HCT116 (cell line): ENCODE measurements around the gene CCDC137. TPM values are rescaled to one million over a fixed set of nuclear protein-coding genes. Genes with fewer than 3 reads are reported as not detected.

Source experiments
- ATAC-seq: fragments of 200-7000 bp; cut with Tn5 transposase; 2 replicates; pipeline ENCODE4 v1.9.1; 2020; ENCODE audit warnings: mild to moderate bottlenecking, moderate library complexity
- BruUV-seq: library from RNA; stranded (reverse); fragments of 400-500 nt; replicated peaks from 2 replicates; lab custom pipeline; 2021; lab: Mats Ljungman, UMichigan
- CTCF ChIA-PET: fragments of 300-600 bp; sonication (Branson Sonifier 250); formaldehyde crosslinking; loops from one replicate; lab custom pipeline; 2021; ENCODE audit warnings: antibody characterized with exemption; lab: Charles Lee
- POLR2A ChIA-PET: fragments of 300-600, 350-600 bp; sonication (Branson Sonifier 250); formaldehyde crosslinking; loops from one replicate; lab custom pipeline; 2021; ENCODE audit warnings: antibody characterized with exemption; lab: Charles Lee
- RAD21 ChIA-PET, 2 experiments: fragments of 300-600 bp; sonication (Branson Sonifier 250); formaldehyde crosslinking; loops; one replicate each; lab custom pipeline; 2023; ENCODE audit warnings: low total read pairs in 2 of 2; ENCODE audit not compliant: uncharacterized antibody in 2 of 2, unreplicated experiment in 2 of 2, low non-redundant PET in 1 of 2; lab: Charles Lee
- DNase-seq: peaks from one replicate; pipeline ENCODE4 v3.0.0-alpha.2; 2010; ENCODE audit warnings: low read depth, low spot score
- H2AFZ ChIP-seq: fragments of 200-600 bp; shearing (Covaris generic), sonication (generic); 2 replicates; pipeline ENCODE4 v1.6.1; 2017; ENCODE audit warnings: low read depth, mixed run types, mixed read lengths, antibody characterized with exemption, low read length; ENCODE audit not compliant: poor library complexity, severe bottlenecking
- H3K27ac ChIP-seq: 2 replicates; pipeline ENCODE4 v1.5.1; 2012; ENCODE audit warnings: low read depth, low read length
- H3K27me3 ChIP-seq: fragments of 200-600 bp; sonication (generic); 2 replicates; pipeline ENCODE4 v1.6.1; 2016; ENCODE audit warnings: mixed run types, low read length, mixed read lengths; ENCODE audit not compliant: insufficient read depth
- H3K36me3 ChIP-seq, 2 experiments: fragments of 200-500 bp in 1 of 2; fragments of 200-600 bp in 1 of 2; sonication (Bioruptor generic) in 1 of 2; sonication (generic) in 1 of 2; 2 replicates each; pipeline versions ENCODE4 v1.5.1 to v1.6.1; 2014 to 2016; ENCODE audit warnings: low read length in 2 of 2, inconsistent platforms in 1 of 2, mixed read lengths in 1 of 2, mixed run types in 1 of 2; ENCODE audit not compliant: insufficient read depth in 2 of 2, control insufficient read depth in 1 of 2
- H3K4me1 ChIP-seq, 2 experiments: fragments of 200-600 bp in 1 of 2; sonication (generic) in 1 of 2; 2 replicates each; pipeline versions ENCODE4 v1.5.1 to v1.6.1; 2012 to 2017; ENCODE audit warnings: low read length in 2 of 2, inconsistent platforms in 1 of 2, mild to moderate bottlenecking in 1 of 2, mixed read lengths in 1 of 2, mixed run types in 1 of 2, moderate library complexity in 1 of 2; ENCODE audit not compliant: insufficient read depth in 2 of 2, control insufficient read depth in 1 of 2
- H3K4me2 ChIP-seq: fragments of 200-600 bp; sonication (generic); 2 replicates; pipeline ENCODE4 v1.6.1; 2017; ENCODE audit warnings: mixed run types, low read length, mixed read lengths
- H3K4me3 ChIP-seq, 2 experiments: fragments of 200-600 bp in 1 of 2; sonication (generic) in 1 of 2; replicated peaks in 1 of 2; 2 replicates each; pipeline ENCODE4 v1.5.1; 2011 to 2016; ENCODE audit warnings: low read length in 2 of 2, control low read depth in 1 of 2, low read depth in 1 of 2, mild to moderate bottlenecking in 1 of 2, mixed read lengths in 1 of 2, mixed run types in 1 of 2
- H3K79me2 ChIP-seq: fragments of 200-600 bp; sonication (generic); 2 replicates; pipeline ENCODE4 v1.6.1; 2017; ENCODE audit warnings: mild to moderate bottlenecking, mixed run types, low read length, moderate library complexity, mixed read lengths; ENCODE audit not compliant: insufficient read depth
- H3K9ac ChIP-seq: fragments of 200-600 bp; sonication (generic); 2 replicates; pipeline ENCODE4 v1.6.1; 2016; ENCODE audit warnings: low read length, mixed read lengths
- H3K9me2 ChIP-seq: fragments of 200-600 bp; sonication (generic), shearing (Covaris generic); 2 replicates; pipeline ENCODE4 v1.6.1; 2017; ENCODE audit warnings: mixed run types, mild to moderate bottlenecking, moderate library complexity; ENCODE audit not compliant: insufficient read depth
- H3K9me3 ChIP-seq, 2 experiments: fragments of 200-500 bp in 1 of 2; fragments of 200-600 bp in 1 of 2; sonication (Bioruptor generic) in 1 of 2; sonication (generic) in 1 of 2; 2 replicates each; pipeline ENCODE4 v1.6.1; 2014 to 2017; ENCODE audit warnings: low read length in 2 of 2, mixed read lengths in 2 of 2, inconsistent platforms in 1 of 2, low read depth in 1 of 2, mild to moderate bottlenecking in 1 of 2, mixed run types in 1 of 2, moderate library complexity in 1 of 2; ENCODE audit not compliant: control insufficient read depth in 1 of 2, insufficient read depth in 1 of 2
- H4K20me1 ChIP-seq: fragments of 200-600 bp; sonication (generic), shearing (Covaris generic); 2 replicates; pipeline ENCODE4 v1.6.1; 2017; ENCODE audit warnings: mixed run types, mild to moderate bottlenecking, moderate library complexity; ENCODE audit not compliant: insufficient read depth
- CBX3 ChIP-seq: IDR thresholded peaks from 2 replicates; pipeline ENCODE4 v1.6.1; 2012; ENCODE audit warnings: low read depth
- CEBPB ChIP-seq: IDR thresholded peaks from 2 replicates; pipeline ENCODE4 v1.6.1; 2012; ENCODE audit warnings: low read depth
- EZH2phosphoT487 ChIP-seq: fragments of 200-600 bp; IDR thresholded peaks from 2 replicates; pipeline ENCODE4 v1.6.1; 2018; ENCODE audit warnings: antibody characterized with exemption, borderline replicate concordance
- FOSL1 ChIP-seq: IDR thresholded peaks from 2 replicates; pipeline ENCODE4 v1.6.1; 2012; ENCODE audit warnings: low read depth
- JUND ChIP-seq: IDR thresholded peaks from 2 replicates; pipeline ENCODE4 v1.6.1; 2012
- POLR2AphosphoS5 ChIP-seq: IDR thresholded peaks from 2 replicates; pipeline ENCODE4 v1.6.1; 2011; ENCODE audit warnings: mild to moderate bottlenecking, low read depth, low read length, moderate library complexity
- REST ChIP-seq: IDR thresholded peaks from 2 replicates; pipeline ENCODE4 v1.6.1; 2012; ENCODE audit warnings: low read depth
- SP1 ChIP-seq: IDR thresholded peaks from 2 replicates; pipeline ENCODE4 v1.6.1; 2012; ENCODE audit warnings: low read depth
- ZBTB33 ChIP-seq: IDR thresholded peaks from 2 replicates; pipeline ENCODE4 v1.6.1; 2011; ENCODE audit warnings: mild to moderate bottlenecking, low read length, moderate library complexity; ENCODE audit not compliant: insufficient replicate concordance; ENCODE audit errors: extremely low read depth
- ZNF274 ChIP-seq: fragments of 200-500 bp; sonication (Bioruptor generic); IDR thresholded peaks from 2 replicates; pipeline ENCODE4 v1.6.1; 2014; ENCODE audit warnings: mild to moderate bottlenecking, low read depth, low read length, inconsistent platforms
- intact Hi-C: fragments of 100-400 bp; cut with micrococcal nuclease; formaldehyde crosslinking; loops from 2 replicates; pipeline ENCODE4 v1.10.0; 2022
- total RNA-seq: library from RNA; stranded (reverse); gene quantifications from one replicate; pipeline ENCODE4 v1.2.1, GENCODE V29; 2021; ENCODE audit not compliant: unreplicated experiment

The CCDC137 gene
- total RNA-seq, 1 experiment from 2014 or later: 77.5 TPM

- no peak for TF ChIP-seq ZBTB33
- no peak for TF ChIP-seq FOSL1
- TF ChIP-seq CEBPB: no peak
- TF ChIP-seq REST: no peak
- no peak for TF ChIP-seq JUND
These were observed 11.0 kb upstream of the CCDC137 start (continued) for GRCh38 chr17:81655378-81656117.

- ChIA-PET RAD21 (no interaction called here), POLR2A (interaction anchor here (1.2 kb wide), 1 partner anchor 9 kb away, joined by 5 read pairs; no protein-coding TSS in a partner anchor), CTCF (no interaction called here)
- Histone ChIP-seq H3K36me3 (no peaks in the 10 kb centered on the region), H3K4me3 (no peak within 1 kb of the TSS), H3K4me2 (no peak within 1 kb of the TSS), H3K27ac (no peak within 1 kb of the TSS), H4K20me1 (no peaks in the 10 kb centered on the region), H3K79me2 (no peaks in the 10 kb centered on the region), H3K27me3 (no peaks in the 10 kb centered on the region), H2AFZ (no peak within 1 kb of the TSS), H3K9ac (no peak within 1 kb of the TSS), H3K9me3 (no peaks in the 10 kb centered on the region), H3K4me1 (peaks cover 7 to 15% of the 10 kb centered on the region in 2 experiments; a peak in 3 of 4 replicates), H3K9me2 (no peaks in the 10 kb centered on the region)
- DNase-seq: no peak
- intact Hi-C loops: no loop called here
- no TSS peak for BruUV-seq
- ATAC-seq: no peak
- TF ChIP-seq REST (no peak), POLR2AphosphoS5 (no peak), JUND (no peak), CBX3 (no peak), ZBTB33 (no peak), SP1 (no peak), ZNF274 (no peak), EZH2phosphoT487 (no peak)
These were observed 10.3 kb upstream of the CCDC137 start, which contains the start of gene PDE6G for GRCh38 chr17:81656118-81656743. Gene PDE6G (minus strand): TSS chr17:81656542. CDS start chr17:81653305, 3,237 bp downstream.
